GM19395 (cell line): ENCODE results near the gene EEF2.

Experiments
- ATAC-seq: cut with Tn5 transposase; IDR thresholded peaks from one replicate; pipeline ENCODE4 v1.9.1; 2021; ENCODE audit warnings: mild to moderate bottlenecking, moderate library complexity; ENCODE audit not compliant: unreplicated experiment

The EEF2 gene

DNA sequence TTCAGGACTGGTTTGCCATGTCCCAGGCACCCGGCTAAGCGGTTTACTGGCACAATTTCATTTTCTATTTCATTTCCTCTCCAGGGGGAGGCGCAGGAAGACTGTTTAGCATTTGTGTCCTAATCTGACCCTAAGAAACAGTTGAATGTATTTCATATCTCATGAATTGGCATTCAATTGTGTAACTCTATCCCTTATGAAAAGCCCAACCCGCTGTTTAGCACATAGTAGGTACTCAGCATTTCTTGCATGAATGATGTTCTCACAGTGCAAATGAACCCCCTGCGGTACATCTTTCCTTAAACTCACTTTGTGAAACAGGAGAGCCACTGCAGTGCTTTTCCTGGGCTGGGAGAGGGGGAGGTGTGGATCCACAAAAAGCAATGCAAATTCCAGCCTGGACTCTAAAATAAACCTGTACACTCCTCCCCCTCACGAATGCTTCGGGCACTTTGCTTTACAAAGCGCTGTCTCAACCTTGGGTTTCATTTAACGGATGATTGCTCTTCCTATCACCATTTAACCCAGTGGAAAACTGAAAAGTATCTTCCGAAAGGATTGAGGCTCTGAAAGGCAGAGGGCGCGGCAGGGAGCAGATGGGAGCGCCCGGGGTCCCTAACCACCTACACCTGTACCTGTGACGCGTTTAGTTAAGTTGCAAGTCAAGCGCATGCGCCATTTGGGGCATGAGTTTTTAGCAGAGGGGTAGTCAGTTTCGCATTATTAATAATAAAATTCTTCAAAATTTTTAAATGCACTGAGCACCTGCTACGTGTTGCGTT is 1.2 kb upstream of the EEF2 start:
- no peak for ATAC-seq

GRCh38 chr19:3985643-3986259 is 488 bp upstream of the EEF2 start:
- no peak for ATAC-seq

GRCh38 chr19:3984584-3984907 is 717 bp downstream of the EEF2 start:
- ATAC-seq, result no peak

DNA sequence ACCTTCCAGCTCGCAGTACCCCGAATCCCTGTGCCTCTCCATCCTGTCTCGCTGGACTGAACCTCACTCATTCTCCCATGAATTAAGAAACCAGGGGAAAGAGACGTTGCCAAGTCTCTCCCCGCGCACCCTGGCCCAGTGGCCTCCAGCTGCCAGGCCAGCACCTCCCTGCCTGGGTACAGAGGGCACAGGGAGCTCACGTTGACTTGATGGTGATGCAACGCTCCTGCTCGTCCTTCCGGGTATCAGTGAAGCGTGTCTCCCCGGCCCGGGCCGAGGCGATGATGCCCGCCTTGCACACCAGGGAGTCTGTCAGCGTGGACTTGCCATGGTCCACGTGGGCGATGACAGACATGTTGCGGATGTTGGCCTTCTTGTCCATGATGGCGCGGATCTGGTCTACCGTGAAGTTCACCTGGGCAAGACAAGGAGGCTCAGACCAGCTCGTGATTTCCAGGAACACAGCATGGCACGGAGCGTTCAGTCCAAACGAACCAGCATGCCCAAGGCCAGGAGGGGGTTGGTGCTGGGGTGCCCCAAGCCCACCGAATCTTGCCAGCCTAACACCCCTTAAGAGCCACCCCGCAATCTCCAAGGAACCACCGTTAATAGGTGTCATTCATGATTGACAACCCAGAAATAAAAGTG is 1.2 kb downstream of the EEF2 start:
- no peak for ATAC-seq

- ATAC-seq, result no peak
These were observed 1.7 kb downstream of the EEF2 start for GRCh38 chr19:3983542-3983914.

DNA sequence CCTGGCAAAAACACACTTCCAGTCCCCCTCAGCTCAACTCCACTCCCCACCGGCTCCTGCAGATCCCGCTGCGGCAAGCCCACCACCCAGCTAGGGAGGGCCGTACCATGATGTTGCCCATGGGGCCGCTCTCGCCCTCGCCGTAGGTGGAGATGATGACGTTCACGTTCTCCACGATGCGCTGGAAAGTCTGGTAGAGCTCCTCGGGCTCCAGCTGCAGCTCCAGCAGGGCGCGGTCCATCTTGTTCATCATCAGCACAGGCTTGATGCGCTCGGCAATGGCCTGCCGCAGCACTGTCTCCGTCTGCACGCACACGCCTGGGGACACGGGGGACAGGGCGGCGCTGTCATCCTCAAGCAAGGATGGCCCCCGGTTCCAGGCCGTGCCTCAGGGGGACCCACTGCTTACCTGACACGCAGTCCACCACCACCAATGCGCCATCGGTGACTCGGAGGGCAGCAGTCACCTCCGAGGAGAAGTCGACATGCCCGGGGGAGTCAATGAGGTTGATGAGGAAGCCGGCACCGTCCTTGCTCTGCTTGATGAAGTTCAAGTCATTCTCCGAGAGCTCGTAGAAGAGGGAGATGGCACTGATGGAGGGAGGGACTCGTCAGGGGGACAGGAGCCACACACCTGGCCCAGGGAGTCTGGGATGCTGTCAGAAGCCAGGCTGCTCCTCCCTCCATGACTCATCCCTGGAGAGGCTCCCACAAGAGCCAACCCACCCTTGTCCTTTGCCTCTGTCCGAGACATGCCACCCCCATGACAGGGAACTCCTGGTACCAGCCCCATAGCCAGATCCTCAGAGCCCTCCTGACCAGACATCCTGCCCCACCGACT is 2.3 kb downstream of the EEF2 start:
- no peak for ATAC-seq

DNA sequence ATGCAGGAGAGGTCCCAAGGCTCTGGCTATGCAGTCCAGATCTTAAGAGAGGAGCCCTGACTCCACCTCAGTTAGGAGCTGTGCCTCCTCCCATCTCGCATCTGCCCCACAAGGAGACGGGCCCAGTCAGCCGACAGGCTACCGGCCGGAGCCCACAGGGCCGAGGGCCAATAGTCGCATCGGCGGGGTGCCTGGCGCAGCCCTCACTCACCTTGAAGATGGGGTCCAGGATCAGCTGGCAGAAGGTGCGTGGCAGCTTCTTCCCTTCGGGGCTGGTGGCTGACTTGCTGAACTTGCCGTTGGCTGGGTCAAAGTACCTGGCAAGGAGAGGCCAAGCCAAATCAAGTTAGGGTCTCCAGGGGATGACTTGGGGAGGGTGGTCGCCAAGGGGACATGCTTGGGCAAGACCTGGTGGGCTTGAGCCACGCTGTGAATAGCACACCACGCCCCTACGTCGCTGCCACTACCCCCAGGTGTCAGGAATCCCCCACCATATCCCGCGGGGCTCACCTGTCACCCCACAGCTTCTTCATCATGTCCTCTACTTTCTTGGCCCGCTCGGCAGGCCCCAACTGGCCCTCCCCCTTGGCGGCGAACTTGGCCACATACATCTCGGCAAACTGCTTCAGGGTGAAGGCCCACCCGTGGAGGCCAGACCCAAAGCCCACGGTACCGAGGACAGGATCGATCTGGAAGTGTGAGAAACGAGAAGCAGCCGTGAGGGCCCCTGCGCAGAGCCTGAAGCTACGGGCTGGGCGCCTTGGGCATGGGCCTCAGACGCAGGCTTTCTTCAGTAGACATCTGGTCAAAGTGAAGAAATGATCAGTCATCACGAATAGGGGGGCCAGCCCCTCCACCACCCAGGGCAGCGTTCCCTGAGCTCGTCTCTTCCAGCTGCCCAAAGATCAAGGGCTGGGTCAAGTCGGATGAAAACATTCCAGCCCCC is 3.3 kb downstream of the EEF2 start:
- ATAC-seq, result no peak

DNA sequence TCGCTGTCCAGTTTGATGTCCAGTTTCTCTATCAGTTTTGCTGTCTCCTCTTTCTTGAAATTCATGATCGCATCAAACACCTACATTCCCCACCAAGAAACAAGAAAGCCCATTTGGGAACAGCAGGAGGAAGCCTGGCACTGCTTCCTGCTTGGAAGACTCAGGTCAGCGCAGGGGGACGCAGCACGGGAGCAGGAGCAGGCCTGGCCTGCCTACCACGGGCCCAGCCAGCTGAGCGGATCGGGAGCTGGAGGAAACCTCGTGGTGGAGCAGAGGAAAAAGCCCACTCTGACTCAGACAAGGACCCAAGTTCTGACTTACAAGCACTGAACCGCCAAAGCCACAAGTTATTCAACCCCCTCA is 3.9 kb downstream of the EEF2 start:
- no peak for ATAC-seq

GRCh38 chr19:3980353-3981251 is 4.7 kb downstream of the EEF2 start:
- no peak for ATAC-seq

DNA sequence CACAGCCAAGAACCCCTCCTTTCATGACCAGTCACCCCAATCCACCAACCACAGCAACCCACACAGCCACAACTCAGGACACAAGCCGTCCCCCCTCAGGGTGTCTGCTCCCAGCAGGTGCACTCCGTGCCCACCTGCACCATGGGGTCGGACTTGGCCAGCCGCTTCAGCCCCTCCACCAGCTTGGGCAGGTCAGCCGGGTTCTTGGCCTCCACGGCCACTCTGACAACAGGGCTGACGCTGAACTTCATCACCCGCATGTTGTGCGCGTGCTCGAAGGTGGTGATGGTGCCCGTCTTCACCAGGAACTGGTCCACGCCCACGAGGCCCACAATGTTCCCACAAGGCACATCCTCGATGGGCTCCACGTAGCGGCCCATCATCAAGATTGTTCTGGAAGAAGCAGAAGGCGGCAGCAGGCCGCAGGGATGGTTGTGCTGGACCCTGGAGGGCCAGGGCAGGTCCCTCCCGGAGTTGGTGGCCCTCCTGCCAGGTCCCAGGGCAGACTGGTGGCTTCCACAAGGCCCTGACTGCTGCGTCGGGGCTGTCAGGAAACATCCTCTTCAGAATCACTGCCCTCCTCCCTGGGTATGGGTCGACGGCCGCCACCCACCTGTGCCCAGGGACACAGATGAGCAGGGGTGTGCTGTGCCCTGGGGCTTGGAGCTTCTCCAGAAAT is 5.5 kb downstream of the EEF2 start:
- no peak for ATAC-seq

- no peak for ATAC-seq
These were observed 6.0 kb downstream of the EEF2 start for GRCh38 chr19:3979289-3979673.

DNA sequence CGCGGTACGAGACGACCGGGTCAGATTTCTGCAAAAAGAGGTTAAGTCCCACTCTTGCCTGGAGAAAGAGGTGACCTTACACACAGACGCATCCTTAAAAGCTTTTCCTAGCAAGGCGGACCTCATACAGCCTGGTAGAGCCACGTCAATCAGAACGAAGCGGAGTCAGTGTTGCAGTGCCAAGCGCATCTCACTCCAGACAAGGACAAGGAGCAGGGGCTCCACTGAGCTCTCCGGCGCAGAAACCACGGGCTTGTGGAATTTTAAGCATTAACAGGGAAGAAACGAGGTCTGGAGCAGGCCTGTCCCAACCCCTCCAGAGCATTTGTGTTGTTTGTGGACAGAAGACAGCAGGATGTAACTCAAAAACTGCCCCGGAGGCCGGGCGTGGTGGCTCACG is 7.1 kb downstream of the EEF2 start:
- no peak for ATAC-seq

DNA sequence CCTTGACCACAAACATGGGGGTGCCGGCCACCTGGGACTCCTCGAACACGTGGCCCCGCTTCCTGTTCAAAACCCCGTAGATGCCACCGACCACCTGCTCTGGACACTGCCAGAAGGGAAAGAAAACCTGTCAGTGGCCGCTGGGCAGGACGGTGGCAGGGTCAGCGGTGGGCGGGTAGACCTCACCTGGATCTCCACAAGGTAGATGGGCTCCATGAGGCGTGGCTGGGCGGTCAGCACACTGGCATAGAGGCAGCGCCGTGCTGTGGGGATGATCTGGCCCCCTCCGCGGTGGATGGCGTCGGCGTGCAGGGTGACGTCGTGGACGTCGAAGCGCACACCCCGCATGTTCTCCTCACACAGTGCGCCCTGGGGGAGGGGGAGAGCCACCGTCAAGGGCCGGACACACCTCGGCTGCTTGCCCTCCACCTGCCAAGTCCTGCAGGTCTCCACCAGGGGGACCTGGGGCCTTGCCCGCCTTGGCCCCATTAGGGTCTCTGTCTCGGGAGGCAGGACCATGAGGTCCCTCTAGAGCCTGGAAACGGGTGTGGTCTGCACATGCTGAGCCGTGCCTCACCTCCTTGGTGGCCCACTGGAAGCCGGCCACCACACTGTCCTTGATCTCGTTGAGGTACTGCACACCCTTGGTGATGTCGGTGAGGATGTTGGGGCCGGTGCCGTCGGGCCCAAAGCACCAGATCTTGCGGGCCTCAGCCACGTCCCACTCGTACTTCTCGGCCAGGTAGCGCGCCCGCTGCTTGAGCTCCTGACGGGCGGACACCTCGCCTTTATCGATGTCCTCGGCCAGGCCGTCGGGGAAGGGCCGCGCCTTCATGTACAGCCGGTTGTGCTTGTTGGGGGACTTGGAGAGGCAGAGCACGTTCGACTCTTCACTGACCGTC is 7.8 kb downstream of the EEF2 start:
- ATAC-seq, result no peak

DNA sequence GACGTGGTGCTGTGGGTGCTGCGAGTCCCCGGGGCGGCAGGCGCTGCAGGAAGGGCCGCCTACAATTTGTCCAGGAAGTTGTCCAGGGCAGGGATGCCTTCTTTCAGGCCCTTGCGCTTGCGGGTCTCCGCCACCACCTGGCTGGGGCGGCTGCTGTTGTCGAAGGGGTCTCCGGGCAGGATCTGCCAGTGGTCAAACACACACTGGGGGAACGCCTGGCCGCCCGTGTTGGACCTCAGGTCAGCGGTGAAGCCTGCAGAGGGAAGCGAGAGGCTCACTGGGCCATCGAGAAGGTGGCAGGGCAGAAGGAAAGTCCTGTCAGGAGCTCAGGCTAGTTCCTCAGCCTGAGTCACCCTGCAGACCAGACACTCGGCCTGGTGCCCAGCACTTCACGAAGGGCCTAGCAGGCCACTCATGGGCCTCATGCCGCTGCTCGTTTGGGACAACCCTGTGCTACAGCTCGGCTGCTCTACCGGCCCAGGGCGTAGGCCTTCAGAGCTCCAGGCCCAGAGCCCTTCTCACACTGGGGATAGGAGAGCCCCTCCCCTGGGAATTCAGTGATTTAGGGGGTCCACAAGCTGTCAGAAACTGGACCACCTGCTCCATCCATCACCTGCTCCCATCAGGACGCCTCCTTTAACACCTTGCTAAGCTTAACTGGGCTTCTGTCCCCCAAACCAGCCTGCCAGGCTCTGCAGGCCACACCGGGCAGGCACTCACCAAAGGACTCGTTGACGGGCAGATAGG is 8.6 kb downstream of the EEF2 start:
- no peak for ATAC-seq

GRCh38 chr19:3975637-3976087 is 9.6 kb downstream of the EEF2 start:
- ATAC-seq, result no peak

GRCh38 chr19:3975144-3975543 is 10.1 kb downstream of the EEF2 start:
- ATAC-seq, result no peak
